ENCODE data around the gene PTPN14.

GRCh38 chr1:214588963-214589597, 37.7 kb upstream of the PTPN14 start:
- TF ChIP-seq CTCF (IDR thresholded peaks at IDR 0.05; ENCODE audit: low read length), result no peak
- TF ChIP-seq EZH2 (optimal IDR thresholded peaks at IDR 0.05; ENCODE audit: low read depth, low read length), result no peak
